ENCODE measurements around the gene AP2A2. TPM values are rescaled to one million over a fixed set of nuclear protein-coding genes. Genes with fewer than 3 reads are reported as not detected.

Gene AP2A2
- total RNA-seq: 10 to 100 TPM; 69.1 to 76.2 TPM

DNA sequence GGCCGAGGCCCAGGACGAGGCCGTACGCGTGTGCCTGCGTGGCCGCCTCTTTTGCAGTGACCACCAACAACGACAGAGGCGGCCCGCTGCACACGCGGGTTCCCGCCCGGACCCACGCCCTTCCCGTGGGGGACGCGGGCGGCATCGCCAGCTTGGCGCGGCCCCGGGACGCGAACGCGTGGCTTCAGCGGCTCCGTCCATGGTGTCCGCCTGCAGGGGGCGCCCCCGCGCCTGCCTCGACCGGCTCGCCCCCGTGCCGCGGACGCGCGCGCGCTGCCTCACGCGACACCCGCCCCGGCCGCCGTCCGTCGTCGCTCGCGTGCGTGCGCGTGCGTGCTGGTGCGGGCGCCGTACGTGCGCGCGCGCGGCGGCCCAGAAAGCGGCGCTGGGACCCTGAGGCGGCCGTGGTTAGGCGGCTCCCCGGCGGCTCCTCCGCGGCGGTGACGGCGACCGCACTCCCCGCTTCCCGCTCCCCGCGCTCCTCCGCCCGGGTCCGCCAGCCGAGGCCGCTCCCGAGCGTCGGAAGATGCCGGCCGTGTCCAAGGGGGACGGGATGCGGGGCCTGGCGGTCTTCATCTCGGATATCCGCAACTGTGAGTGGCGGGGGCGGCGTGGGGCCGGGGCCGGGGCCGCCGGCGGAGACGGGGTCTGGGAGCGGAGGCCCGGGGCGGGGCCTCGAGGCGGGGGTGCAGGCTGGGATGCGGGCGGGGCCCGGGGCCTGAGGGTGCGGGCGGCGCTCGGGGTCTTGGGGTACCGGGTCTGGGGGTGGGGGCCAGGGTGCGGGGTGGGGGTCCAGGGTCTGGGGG lies at the start of gene AP2A2:
AP2A2 (plus strand) TSS at position 375 of the 806 bp plus-strand sequence; CDS start at position 527, 152 bp downstream.
- Mint-ChIP-seq H3K4me3 (peak within 1 kb of the TSS; percentile 86), H3K27ac (peak within 1 kb of the TSS; percentile 85), H3K9me3 (no peaks in the 10 kb centered on the region), H3K27me3 (no peaks in the 10 kb centered on the region), H3K36me3 (ENCODE audit: low read depth) (peaks cover 20% of the 10 kb centered on the region), H3K4me1 (peaks cover 6% of the 10 kb centered on the region)
- ATAC-seq (replicated peaks): peak; percentile 89

- Mint-ChIP-seq H3K4me3 (no peak overlapping the region), H3K4me1 (peaks cover 6% of the 10 kb centered on the region), H3K36me3 (ENCODE audit: low read depth) (peaks cover 40% of the 10 kb centered on the region), H3K27me3 (no peaks in the 10 kb centered on the region), H3K9me3 (no peaks in the 10 kb centered on the region), H3K27ac (no peak overlapping the region)
- no peak for ATAC-seq (replicated peaks)
These were observed 49.1 kb upstream of the AP2A2 start for GRCh38 chr11:876545-876944.

DNA sequence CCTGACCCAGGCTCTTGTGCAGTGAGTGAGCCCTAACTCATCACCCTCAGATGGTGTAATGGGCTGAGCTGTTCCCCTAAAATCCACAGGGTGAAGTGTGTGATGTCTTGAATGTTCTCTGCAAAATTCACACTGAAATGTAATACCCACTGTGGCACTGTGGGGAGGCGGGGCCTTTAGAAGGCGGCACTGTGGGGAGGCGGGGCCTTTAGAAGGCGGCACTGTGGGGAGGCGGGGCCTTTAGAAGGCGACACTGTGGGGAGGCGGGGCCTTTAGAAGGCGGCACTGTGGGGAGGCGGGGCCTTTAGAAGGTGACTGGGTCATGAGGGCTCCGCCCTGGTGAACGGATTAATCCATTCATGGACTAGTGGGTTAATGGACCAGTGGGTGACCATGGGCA lies 48.1 kb upstream of the AP2A2 start:
- no peaks in the 10 kb centered on the region for H3K27me3 Mint-ChIP-seq
- H3K36me3 Mint-ChIP-seq (ENCODE audit: low read depth): peaks cover 49% of the 10 kb centered on the region
- H3K27ac Mint-ChIP-seq: no peak overlapping the region
- no peaks in the 10 kb centered on the region for H3K9me3 Mint-ChIP-seq
- H3K4me3 Mint-ChIP-seq: no peak overlapping the region
- peak; percentile 40 for ATAC-seq (replicated peaks)
- H3K4me1 Mint-ChIP-seq: peaks cover 6% of the 10 kb centered on the region

DNA sequence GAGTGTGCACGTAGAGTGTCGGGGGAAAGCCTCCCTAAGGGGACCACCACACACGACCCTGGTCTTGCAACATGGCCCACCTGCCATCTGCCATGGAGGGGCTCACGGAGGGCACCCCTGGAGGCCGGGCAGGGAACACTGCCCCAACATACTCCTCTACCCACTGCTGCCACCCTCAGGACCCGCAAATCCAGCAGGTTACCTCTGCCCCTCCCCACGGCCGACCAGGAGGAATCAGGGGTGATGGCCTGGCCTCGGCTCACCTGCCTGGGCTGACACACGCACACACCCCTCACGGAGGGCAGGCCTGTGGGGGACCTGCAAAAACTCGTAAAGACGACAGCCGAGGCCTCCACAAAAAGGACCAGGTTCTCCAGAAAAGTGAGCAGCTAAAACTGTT lies 45.2 kb upstream of the AP2A2 start:
- Mint-ChIP-seq H3K27ac (no peak overlapping the region), H3K27me3 (no peaks in the 10 kb centered on the region), H3K4me3 (no peak overlapping the region), H3K9me3 (no peaks in the 10 kb centered on the region), H3K36me3 (ENCODE audit: low read depth) (peaks cover 43% of the 10 kb centered on the region), H3K4me1 (no peaks in the 10 kb centered on the region)
- ATAC-seq (replicated peaks): no peak

DNA sequence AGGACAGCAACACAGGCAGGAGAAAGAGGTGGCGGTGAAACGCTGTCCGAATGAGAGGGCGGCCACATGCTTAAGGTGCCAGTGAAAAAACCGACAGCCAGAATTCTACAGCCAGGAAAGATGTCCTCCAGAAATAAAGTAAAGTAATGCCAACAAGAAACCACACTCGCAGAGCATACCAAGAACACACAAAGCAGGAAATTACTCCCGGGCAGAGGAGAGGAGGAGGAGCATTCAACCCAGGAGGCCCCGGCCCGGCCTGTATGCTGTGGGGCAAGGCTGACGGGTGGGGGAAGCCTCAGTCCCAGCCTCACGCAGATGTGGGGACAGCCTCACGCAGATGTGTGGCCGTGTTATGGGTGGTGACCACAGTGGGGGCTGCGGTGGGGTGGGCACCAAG lies 43.1 kb upstream of the AP2A2 start:
- H3K27me3 Mint-ChIP-seq: no peaks in the 10 kb centered on the region
- H3K36me3 Mint-ChIP-seq (ENCODE audit: low read depth): peaks cover 43% of the 10 kb centered on the region
- no peak overlapping the region for H3K27ac Mint-ChIP-seq
- no peak overlapping the region for H3K4me3 Mint-ChIP-seq
- no peaks in the 10 kb centered on the region for H3K9me3 Mint-ChIP-seq
- H3K4me1 Mint-ChIP-seq: no peaks in the 10 kb centered on the region
- ATAC-seq (replicated peaks): no peak

- Mint-ChIP-seq H3K9me3 (no peaks in the 10 kb centered on the region), H3K4me1 (no peaks in the 10 kb centered on the region), H3K4me3 (no peak overlapping the region), H3K36me3 (ENCODE audit: low read depth) (peaks cover 41% of the 10 kb centered on the region), H3K27ac (no peak overlapping the region), H3K27me3 (no peaks in the 10 kb centered on the region)
- no peak for ATAC-seq (replicated peaks)
These were observed 42.1 kb upstream of the AP2A2 start for GRCh38 chr11:883527-883926.

- Mint-ChIP-seq H3K27me3 (no peaks in the 10 kb centered on the region), H3K4me3 (no peak overlapping the region), H3K9me3 (no peaks in the 10 kb centered on the region), H3K27ac (no peak overlapping the region), H3K36me3 (ENCODE audit: low read depth) (peaks cover 33% of the 10 kb centered on the region), H3K4me1 (no peaks in the 10 kb centered on the region)
- no peak for ATAC-seq (replicated peaks)
These were observed 41.0 kb upstream of the AP2A2 start for GRCh38 chr11:884578-885070.

GRCh38 chr11:886568-886967 lies 39.1 kb upstream of the AP2A2 start:
- no peak overlapping the region for H3K4me3 Mint-ChIP-seq
- no peak overlapping the region for H3K27ac Mint-ChIP-seq
- no peaks in the 10 kb centered on the region for H3K9me3 Mint-ChIP-seq
- peaks cover 21% of the 10 kb centered on the region for H3K36me3 Mint-ChIP-seq (ENCODE audit: low read depth)
- no peaks in the 10 kb centered on the region for H3K4me1 Mint-ChIP-seq
- ATAC-seq (replicated peaks): no peak
- H3K27me3 Mint-ChIP-seq: no peaks in the 10 kb centered on the region

DNA sequence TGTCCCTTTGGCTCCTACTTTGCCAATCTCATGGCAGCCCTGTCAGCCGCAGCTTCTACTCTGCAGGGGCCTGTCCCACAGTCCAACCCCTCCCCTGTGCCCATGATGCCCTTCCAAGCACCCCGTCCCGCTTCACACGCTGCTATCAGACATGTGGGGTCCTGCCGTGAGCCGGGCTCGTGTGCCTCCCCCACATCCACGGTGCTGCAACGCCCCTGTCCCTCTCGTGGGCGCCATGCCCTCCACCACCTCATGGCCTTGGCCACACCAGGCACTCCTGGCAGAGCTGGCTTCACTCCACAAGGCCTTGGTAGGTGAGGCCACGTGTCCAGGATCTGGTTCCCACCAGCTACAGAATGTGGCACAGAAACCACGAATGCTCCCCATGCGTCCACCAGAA lies 38.1 kb upstream of the AP2A2 start:
- Mint-ChIP-seq H3K36me3 (ENCODE audit: low read depth) (peaks cover 12% of the 10 kb centered on the region), H3K27ac (no peak overlapping the region), H3K27me3 (no peaks in the 10 kb centered on the region), H3K4me1 (no peaks in the 10 kb centered on the region), H3K4me3 (no peak overlapping the region), H3K9me3 (no peaks in the 10 kb centered on the region)
- ATAC-seq (replicated peaks): no peak

- Mint-ChIP-seq H3K9me3 (no peaks in the 10 kb centered on the region), H3K4me3 (no peak overlapping the region), H3K27me3 (no peaks in the 10 kb centered on the region), H3K4me1 (no peaks in the 10 kb centered on the region), H3K27ac (no peak overlapping the region), H3K36me3 (ENCODE audit: low read depth) (peaks cover 12% of the 10 kb centered on the region)
- no peak for ATAC-seq (replicated peaks)
These were observed 37.1 kb upstream of the AP2A2 start for GRCh38 chr11:888310-889212.

GRCh38 chr11:889257-889656 lies 36.4 kb upstream of the AP2A2 start:
- no peaks in the 10 kb centered on the region for H3K9me3 Mint-ChIP-seq
- H3K27ac Mint-ChIP-seq: no peak overlapping the region
- no peak overlapping the region for H3K4me3 Mint-ChIP-seq
- no peak for ATAC-seq (replicated peaks)
- H3K27me3 Mint-ChIP-seq: no peaks in the 10 kb centered on the region
- H3K36me3 Mint-ChIP-seq (ENCODE audit: low read depth): peaks cover 12% of the 10 kb centered on the region
- no peaks in the 10 kb centered on the region for H3K4me1 Mint-ChIP-seq

DNA sequence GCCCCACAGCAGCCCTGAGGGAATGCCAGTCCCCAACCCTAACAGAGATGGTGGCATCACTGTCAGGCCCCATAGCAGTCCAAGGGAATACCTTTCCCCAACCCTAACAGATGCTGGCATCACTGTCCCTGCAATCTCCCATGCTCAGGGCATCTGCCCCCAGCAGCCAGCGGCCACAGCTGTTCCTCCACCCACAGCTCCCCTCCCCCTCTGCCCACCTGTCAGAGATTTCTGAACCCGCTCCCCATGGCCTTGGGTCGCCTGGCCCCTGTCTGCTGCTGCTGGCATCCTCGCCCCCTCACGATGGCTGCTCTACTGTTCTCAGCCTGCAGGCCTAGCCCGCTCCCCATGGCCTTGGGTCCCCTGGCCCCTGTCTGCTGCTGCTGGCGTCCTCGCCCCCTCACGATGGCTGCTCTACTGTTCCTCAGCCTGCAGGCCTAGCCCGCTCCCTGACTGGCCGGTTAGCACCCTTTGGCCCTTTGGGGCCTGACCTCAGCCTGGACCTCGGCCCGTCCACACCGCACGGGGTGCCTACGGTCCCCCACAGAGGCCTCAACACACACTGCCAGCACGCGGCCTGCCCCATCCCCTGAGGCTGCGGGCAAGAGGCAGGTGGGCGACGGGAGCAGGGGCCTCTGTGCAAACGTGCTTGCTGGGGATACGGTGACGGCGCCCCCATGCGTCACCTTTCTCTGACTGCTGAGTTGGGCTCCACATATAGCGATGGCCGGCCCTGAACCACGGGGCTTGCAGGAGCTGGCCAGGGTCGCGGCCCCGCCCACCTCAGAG lies 35.8 kb upstream of the AP2A2 start:
- Mint-ChIP-seq H3K27ac (no peak overlapping the region), H3K4me3 (no peak overlapping the region), H3K27me3 (no peaks in the 10 kb centered on the region), H3K4me1 (no peaks in the 10 kb centered on the region), H3K36me3 (ENCODE audit: low read depth) (peaks cover 12% of the 10 kb centered on the region), H3K9me3 (no peaks in the 10 kb centered on the region)
- ATAC-seq (replicated peaks): no peak

GRCh38 chr11:890794-891540 lies 34.7 kb upstream of the AP2A2 start:
- no peak for ATAC-seq (replicated peaks)
- H3K27me3 Mint-ChIP-seq: no peaks in the 10 kb centered on the region
- no peaks in the 10 kb centered on the region for H3K9me3 Mint-ChIP-seq
- H3K27ac Mint-ChIP-seq: no peak overlapping the region
- H3K4me1 Mint-ChIP-seq: no peaks in the 10 kb centered on the region
- H3K36me3 Mint-ChIP-seq (ENCODE audit: low read depth): peaks cover 12% of the 10 kb centered on the region
- H3K4me3 Mint-ChIP-seq: no peak overlapping the region

Data from activated T-helper 17 cell treated with anti-CD3 and anti-CD28 coated beads, Interleukin-2, amount 50 U/mL, for 72 hours (primary cell).